Measurements from ENCODE around the gene ARHGAP8.
"Not testable (repeated sequence)": the region's sequence is repeated elsewhere in the genome, so short reads cannot be mapped to it uniquely, and the experiment has no call there.

Gene ARHGAP8

DNA sequence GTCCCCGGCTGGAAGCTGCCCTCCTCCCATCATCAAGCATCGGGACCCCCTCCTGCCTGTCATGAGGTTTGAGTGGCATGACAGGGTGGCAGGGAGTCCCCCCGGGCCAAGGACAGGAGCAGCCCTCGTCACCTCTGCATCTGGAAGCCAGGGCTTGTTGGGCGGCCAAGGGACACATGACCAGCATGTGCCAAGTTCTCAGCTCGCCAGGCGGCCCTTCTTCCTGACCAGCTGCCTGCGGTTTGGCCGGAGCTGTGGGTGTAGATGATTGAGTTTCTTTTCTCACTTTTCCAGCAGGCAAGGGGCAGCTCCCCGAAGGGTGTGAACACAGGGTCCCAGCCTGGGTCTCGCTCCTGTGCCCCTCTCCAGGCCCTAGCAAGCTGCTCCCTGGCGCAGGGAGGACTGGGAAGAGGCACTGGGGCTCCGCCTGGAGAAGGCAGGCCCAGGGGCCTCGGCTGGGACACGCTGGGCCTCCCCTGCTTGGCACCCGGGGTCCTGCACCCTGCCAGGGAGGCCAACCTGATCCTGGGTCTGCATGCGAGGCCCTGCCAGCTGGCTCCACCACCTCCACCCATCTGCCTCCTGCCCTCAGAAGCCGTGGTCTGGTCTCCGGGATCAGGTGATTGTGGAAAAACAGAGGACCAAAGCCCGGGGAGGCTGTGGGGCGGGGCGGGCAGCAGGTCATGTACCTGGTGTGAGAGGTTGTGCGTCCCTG is 13.4 kb downstream of the ARHGAP8 start:
- DNase-seq (ENCODE audit: low read depth in 2 of 2, low spot score in 1 of 2): no peak

DNA sequence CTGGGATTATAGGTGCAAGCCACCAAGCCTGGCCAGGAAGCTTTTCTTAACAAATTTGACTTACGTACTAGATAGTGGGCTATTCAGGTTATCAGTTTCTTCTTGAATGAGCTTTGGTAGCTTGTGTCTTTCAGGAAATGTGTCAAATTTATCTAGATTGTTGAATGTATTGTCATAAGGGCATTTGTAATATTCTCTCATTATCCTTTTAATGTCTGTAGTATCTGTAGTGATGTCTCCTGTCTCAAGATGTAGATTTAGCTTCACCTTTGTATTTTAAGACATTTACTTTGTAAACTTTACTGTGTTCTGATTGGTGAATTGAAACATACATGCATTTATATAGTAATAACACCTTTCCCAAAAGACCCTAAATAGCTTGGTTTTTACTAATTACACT is 20.7 kb downstream of the ARHGAP8 start:
- DNase-seq (ENCODE audit: low read depth in 2 of 2, low spot score in 1 of 2): no peak

DNA sequence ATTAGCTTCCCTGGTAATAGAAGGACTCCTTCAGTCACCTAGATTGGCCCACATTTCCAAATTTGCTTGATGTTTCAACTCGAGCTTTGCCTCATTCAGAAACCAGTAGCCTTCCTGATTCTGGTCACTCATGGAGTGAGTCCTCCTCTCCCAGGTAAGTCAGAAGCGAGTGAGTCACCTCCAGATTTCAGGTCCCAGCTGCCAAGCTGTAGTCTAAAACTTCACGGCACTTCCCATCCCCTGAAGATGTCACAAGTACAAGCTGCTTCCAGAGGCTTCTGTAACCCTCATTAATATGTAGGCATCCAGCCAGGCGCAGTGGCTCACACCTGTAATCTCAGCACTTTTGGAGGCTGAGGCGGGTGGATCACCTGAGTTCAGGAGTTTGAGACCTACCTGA is 23.5 kb downstream of the ARHGAP8 start:
- no peak for DNase-seq (ENCODE audit: low read depth in 2 of 2, low spot score in 1 of 2)

DNA sequence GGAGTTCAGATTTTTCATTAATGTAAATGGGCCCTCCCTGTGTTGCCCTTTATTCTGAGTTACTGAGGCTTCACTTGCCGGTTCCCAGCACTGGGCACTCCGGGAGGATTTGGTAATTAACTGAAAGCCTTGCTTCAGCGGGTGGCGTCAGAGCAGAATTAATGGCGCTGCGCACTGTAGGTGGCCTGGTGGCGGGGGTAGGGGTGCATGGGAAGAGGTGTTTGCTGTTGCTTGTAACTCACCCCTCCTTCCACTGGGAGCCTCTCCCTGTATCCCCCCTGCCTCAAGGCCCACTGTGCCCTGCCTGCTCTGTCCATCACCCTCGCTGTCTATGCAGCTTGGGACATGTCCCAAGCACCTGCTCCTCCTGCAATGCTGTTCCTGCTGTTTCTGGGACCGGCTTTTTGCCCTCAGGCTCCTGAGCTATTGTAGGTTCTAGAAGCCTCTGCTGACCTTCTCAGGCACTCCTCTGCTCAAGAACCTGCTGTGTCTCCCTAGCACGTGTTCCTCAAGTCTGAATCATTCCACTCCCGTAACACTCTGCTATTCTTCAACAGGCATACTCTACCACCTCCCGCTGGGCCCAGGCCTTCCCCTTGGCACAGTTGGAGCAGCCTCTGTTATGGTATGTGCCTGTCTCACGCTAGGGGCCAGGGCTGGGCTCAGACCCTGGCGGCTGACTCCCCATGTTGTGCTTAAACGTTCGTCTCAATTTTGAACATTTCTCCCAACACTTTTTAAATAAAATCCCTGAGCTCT is 24.4 kb downstream of the ARHGAP8 start:
- DNase-seq (ENCODE audit: low read depth in 2 of 2, low spot score in 1 of 2): no peak

DNA sequence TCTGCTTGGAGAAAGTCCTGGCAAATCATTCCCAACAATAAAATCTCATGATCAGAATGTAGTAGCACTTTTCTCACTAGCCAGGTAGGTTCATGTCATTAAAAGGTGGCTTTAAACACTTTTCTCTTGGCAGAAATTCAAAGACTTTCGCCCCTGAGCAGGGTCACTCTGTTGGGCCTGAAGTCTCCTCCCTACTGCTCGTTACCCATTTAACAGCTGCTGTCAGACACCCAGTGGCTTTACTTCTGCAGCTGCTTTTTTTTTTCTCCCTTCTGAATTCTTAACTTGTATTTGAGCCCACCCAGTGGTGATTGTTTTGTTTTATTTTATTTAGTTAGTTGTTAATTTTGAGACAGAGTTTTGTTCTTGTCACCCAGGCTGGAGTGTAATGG is 25.0 kb downstream of the ARHGAP8 start:
- no peak for DNase-seq (ENCODE audit: low read depth in 2 of 2, low spot score in 1 of 2)

DNA sequence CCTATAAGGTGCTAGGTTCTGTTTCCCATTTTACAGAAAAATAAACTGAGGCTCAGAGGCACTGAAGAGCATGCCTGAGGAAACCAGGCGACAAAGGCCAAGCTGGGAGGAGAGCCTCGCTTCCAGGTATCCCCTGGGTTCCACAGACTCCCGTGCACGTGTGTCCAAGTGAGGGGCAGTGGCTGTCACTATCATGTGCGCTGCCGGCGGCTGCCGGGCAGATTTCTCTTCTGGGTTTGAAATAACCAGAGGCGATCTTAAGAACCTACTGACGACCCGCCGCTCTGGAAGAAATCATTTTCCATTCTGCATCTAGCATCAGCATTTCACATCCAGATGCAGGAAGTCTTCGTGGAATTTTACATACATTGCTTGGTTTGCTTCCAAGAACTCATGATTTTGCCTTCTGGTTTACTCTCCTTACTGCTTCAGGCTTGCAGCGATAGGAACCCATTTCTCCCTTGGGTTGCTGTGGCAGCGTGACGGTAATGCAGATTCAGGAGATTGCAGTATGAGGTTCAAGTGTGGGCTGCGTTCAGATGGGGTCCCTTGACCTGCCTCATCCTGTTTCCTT is 28.6 kb downstream of the ARHGAP8 start:
- no peak for DNase-seq (ENCODE audit: low read depth in 2 of 2, low spot score in 1 of 2)

DNA sequence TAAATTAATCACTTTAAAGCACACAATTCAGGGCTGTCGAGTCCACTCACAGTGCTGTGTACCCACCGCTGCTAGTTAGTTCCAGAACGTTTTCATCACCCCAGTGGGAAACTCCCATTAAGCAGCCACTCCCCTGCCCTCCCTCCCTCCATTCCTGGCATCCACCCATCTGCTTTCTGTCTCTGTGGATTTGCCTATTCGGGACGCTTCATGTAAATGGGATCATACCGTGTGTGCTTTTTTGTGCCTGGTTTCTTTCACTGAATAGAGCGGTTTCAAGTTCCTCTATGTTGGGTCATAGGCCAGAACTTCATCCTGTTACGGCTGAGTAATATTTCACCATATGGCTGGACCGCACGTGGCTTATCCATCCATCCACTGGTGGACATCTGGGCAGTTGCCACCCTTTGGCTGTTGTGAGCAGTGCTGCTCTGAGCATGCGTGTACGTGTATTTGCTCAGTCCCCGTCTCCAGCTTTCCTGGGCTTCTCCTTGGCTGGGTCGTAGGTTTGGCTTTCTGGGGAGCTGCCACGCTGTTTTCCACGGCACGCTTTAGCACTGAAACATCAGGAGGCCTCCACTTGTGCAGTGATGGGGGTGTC is 30.1 kb downstream of the ARHGAP8 start:
- DNase-seq (ENCODE audit: low read depth in 2 of 2, low spot score in 1 of 2): no peak

DNA sequence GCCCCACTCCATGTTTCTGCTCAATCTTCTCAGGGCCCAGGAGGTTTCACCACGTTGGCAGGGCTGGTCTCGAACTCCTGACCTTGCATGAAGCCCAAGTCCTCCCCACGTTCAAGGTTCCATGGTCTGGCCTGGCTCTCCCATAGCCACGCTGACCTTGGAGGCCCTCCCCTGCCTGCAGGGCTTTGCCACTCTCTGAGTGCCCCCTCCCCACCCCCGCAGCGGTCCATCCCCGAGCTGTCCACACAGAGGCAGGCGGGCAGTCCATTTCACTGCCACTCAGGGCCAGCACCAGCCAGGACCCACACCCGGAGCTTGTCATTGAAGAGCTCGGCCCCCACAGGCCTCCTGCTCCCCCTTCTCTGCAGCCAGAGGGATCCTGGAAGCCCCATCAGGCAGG is 30.7 kb downstream of the ARHGAP8 start:
- DNase-seq (ENCODE audit: low read depth in 2 of 2, low spot score in 1 of 2): no peak

DNA sequence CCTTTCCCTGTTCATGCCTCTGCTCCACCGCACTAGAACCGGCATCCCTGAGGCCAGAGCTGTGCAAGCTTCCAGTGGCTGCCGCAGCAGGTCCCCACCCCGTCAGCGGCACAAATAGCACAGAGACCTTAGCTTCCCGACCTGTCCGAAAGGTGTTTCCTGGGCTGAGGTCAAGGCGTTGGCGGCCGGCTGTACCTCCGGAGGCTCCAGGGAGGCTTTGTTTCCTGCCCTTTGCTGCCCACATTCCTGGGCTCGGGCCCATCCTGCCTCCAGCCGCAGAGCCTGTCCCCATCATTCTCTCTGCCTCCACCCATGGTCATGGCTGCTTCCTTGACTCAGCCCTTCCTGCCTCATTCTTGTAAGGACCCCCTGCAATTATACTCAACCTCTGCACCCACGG is 31.2 kb downstream of the ARHGAP8 start:
- DNase-seq (ENCODE audit: low read depth in 2 of 2, low spot score in 1 of 2): no peak

DNA sequence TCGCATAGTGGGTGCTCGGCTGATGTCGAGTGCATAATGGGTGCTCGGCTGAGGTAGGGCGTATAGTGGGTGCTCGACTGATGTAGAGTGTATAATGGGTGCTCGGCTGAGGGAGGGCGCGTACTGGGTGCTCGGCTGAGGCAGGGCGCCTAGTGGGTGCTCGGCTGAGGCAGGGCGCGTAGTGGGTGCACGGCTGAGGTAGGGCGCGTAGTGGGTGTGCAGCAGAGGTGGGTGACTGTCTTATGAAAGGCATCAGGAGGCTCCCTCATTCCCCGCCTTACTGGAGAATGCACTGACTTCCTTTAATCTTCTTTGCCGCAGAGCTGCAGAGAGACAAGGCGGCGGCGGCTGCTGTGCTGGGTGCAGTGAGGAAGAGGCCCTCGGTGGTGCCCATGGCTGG is 33.8 kb downstream of the ARHGAP8 start:
- no peak for DNase-seq (ENCODE audit: low read depth in 2 of 2, low spot score in 1 of 2)

DNA sequence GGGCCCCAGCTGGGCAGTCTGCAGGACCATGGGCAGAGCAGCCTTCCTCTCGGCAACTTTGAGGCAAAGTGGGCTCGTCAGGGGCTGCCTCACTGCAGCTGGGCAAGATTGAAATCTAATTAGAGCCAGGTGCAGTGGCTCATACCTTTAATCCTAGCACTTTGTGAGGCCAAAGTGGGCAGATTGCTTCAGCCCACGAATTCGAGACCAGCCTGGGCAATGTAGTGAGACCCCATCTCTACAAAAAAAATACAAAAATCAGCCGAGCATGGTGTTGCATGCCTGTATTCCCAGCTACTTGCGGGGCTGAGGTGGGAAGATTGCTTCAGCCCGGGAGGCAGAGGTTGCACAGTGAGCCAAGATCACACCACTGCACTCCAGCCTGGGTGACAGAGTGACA is 34.2 kb downstream of the ARHGAP8 start:
- no peak for DNase-seq (ENCODE audit: low read depth in 2 of 2, low spot score in 1 of 2)

DNA sequence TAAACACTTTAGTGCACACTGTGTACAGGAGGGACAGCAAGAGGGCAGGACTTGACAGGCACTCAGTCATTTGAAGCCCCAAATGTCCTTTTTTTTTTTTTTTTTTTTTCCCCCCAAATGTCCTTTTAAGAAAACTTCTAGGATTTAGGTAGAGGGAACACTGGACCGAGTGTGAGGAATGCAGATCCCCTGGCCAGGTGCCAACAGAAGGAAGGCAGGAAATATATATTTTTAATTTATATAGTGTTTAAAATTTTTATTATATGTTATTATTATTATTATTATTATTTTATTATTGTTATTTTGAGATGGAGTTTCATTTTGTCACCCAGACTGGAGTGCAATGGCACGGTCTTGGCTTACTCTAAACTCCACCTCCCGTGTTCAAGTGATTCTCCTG is 35.5 kb downstream of the ARHGAP8 start:
- DNase-seq (ENCODE audit: low read depth in 2 of 2, low spot score in 1 of 2): no peak

DNA sequence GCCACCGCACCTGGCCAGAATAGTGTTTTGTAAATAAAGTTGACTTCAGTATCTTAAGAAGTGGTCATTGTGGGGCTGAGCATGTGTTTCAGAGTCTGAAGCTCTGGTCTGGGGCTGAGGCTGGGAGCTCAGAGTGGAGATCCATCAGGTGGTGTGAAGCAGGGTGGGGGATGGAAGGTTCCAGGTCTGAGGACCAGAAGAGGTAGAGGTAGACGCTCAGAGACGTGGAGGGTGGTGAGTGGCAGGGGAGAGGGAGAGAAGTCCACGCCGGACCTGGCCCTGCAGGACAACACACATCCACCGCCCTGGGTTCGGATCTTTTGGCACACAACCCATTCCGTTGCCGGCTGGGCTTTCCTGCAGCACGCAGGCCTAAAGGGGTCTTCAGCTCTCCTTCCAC is 40.7 kb downstream of the ARHGAP8 start:
- DNase-seq (ENCODE audit: low read depth in 2 of 2, low spot score in 1 of 2): no peak

DNA sequence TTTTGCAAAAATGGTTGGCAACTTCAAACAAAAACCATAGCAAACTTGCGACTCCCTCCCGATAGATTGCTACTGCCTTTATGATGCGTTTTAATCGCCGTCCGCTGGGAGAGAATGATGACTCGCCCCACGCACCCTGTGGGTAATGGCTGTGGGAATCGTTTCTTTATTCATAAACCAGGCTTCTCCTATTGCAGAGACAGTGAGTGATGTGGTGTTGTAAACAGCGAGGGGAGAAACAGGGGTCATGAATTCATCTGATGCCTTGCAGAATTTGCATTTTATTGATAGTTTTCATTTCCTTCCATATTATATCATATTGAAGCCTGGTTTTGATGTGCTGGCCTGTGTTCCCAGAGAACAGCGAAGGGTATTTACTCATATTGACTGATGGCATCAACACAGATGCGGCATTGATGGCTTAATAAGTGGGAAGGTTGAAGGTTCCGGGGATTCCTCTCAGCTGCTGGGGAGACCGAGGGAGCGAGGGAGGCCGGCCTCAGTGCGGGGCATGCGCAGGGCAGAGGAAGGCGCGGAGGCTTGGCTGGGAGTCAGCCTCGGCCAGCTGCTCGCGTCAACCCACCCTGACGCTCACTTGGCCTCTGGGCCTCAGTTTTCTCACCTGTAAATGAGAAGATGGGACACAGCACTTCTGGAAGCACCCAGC is 41.3 kb downstream of the ARHGAP8 start:
- no peak for DNase-seq (ENCODE audit: low read depth in 2 of 2, low spot score in 1 of 2)

DNA sequence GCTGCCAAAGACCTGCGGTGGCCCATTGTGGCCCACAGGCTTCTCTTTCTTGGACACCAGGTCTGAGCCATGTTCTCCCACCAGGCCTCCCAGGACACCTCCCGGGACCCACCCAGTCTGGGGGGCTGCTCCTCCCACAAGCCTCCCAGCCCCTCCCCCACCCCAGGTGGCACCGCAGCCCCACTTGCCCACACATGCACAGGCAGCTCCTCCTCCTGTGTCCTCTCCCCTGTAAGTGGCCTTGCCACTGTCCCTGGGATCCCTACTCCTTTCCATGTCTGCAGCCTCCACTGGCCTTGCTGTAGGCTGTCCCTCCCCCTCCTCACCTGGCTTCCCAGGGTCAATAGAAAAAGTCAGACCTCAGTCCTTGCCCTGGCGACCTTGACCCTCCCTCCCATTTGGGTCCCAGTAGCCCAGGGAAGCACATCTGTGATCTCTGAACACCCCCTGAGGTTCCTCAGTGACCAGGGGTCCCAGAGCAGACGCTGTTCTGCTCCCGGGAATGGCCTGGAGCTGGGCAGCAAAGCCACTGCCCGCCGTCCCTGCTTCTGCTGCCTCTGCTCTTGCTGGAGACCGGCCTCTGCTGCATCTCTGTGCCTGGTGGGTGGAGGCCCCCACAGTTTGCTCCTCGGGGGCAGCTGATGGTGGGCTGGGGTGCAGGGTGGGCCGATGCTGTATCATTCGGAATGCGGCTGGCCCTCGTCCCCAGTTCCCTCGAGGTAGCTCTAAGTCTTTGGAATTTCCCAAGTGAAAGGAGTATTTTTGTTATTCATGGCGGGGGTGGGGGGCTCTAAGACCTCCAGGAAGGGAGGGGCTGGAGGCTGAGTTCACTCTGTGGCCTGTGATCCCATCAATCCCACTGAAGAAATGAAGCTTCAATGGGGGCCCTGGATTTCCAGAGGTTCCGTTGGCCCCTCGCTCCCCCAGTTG is 43.6 kb downstream of the ARHGAP8 start:
- DNase-seq (ENCODE audit: low read depth in 2 of 2, low spot score in 1 of 2): no peak

DNA sequence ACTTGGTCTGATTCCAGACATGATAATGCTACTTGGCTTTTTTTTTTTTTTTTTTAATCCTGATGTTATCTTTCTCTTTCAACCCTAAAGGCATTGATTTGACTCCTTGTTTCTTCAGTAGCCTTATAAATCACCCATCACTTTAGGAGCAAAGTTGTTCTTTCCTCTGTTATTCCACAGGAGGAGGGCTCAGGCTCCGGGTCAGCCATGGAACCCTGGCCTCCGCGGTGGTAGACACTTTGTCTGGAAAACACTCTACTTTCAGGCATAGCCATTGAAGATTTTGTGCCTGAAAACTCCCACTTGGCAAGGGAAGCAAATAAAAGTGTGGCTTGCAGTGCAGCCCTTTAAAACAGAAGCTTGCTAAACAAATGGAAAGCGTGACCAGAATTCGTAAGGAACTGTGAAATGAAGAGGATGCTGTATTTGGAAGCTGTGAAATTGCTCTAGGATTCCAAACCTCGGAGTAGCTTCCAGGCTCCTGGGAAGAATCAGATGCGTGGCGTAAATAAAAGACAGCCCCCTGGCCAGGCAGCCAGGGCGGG is 44.9 kb downstream of the ARHGAP8 start:
- DNase-seq (ENCODE audit: low read depth in 2 of 2, low spot score in 1 of 2): no peak

DNA sequence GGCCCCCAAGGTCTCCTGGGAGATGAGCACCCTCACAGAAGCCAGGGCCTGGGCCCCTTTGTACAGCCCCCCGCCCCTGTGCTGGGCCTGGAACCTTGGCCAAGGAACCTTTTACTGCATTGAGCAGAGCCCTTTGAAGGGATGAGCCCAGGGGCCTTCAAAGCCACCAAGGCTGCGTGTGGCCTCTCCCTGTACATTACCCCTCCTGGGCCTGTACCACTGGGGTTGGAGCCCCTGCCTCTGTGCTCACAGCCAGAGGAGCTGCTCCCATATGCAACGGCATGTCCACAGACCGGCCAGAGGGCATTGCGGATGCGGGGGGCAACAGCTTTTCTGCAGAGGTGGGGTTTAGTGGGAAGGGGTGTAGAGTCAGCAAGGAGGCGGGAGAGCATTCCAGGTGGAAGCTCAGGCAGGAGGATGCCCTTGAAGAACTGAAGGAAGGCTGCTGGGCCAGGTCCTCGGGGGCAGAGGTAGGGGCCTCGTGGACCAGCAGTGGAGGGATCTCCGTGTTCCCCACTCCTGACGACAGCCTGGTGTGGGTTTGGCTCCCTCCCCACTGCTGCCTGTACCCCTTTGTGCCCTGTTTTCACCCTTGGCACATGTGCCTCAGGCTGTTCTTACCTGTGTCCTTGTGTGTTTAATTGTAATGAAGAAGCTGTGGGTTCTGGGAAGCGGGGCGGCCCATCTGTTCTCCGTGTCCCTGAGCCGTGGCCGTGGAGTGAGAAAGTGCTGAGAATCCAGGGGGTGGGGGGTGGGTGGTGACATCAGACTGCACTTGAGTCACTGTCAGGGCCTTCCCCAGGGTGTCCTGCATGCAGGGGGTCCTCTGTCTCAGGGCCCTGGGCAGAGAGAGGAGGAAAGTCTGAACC is 46.9 kb downstream of the ARHGAP8 start:
- no peak for DNase-seq (ENCODE audit: low read depth in 2 of 2, low spot score in 1 of 2)

DNA sequence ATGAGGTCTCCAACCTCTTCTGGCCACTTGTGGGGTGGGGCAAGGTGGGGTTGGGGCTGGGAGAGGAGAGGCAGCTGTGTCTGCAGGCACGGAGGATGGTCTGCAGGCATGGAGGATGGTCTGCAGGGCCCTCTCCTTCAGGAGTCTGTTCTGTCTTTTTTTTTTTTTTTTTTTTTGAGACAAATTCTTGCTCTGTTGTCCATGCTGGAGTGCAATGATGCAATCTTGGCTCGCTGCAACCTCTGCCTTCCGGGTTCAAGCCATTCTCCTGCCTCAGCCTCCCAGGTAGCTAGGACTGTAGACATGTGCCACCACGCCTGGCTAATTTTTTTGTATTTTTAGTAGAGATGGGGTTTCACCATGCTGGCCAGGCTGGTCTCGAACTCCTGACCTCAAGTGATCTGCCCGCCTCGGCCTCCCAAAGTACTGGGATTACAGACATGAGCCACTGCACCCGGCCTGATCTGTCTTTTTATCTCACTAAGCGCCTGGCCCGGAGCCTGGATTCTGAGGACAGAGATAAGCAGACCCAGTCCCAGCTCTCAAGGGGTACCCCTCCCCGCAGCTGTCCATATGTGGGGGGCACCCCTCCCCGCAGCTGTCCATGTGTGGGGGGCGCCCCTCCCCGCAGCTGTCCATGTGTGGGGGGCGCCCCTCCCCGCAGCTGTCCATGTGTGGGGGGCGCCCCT is 47.7 kb downstream of the ARHGAP8 start:
- DNase-seq (ENCODE audit: low read depth in 2 of 2, low spot score in 1 of 2): not testable (repeated sequence)

DNA sequence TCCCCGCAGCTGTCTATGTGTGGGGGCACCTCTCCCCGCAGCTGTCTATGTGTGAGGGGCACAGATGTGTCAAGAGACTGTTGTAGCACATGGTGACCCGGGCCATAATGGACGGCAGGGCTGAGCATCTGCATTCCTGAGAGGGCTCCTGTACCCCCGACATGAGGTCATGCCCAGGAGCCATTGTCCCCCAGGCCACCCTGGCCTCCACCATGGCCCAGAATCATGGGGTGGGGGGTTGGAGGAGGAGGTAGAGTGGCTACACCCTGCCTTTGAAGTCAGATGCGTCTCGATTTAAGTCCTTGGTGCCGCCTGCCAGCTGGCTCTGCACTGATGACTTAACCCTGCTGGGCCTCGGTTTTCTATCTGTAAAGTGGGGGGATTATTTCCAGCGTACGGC is 49.1 kb downstream of the ARHGAP8 start:
- no peak for DNase-seq (ENCODE audit: low read depth in 2 of 2, low spot score in 1 of 2)
